Neural cell (in vitro differentiated cells): ENCODE measurements around the gene GNAI1.

Experiments
- EP300 ChIP-seq: fragments of 450-650 bp; conservative IDR thresholded peaks from 2 replicates; pipeline ENCODE4 v1.6.1; 2014; ENCODE audit warnings: antibody characterized with exemption, mild to moderate bottlenecking, moderate library complexity; ENCODE audit not compliant: poor library complexity, severe bottlenecking
- EZH2 ChIP-seq: fragments of 200-600, 300-800 bp; shearing (Covaris generic), sonication (generic); IDR thresholded peaks from 2 replicates; pipeline ENCODE4 v1.6.1; 2014; ENCODE audit warnings: antibody characterized with exemption, low read length, borderline replicate concordance, mild to moderate bottlenecking; ENCODE audit not compliant: insufficient read depth, poor library complexity, severe bottlenecking
- MXI1 ChIP-seq: fragments of 450-650 bp; conservative IDR thresholded peaks from 2 replicates; pipeline ENCODE4 v1.6.1; 2014; ENCODE audit warnings: antibody characterized with exemption, mild to moderate bottlenecking; ENCODE audit not compliant: poor library complexity, severe bottlenecking
- POLR2AphosphoS5 ChIP-seq: IDR thresholded peaks from 2 replicates; pipeline ENCODE4 v1.6.1; 2012
- RAD21 ChIP-seq: fragments of 450-650 bp; conservative IDR thresholded peaks from 2 replicates; pipeline ENCODE4 v1.6.1; 2014; ENCODE audit warnings: antibody characterized with exemption, mild to moderate bottlenecking, moderate library complexity
- SMC3 ChIP-seq: fragments of 450-650 bp; conservative IDR thresholded peaks from 2 replicates; pipeline ENCODE4 v1.6.1; 2014; ENCODE audit warnings: antibody characterized with exemption, mild to moderate bottlenecking, moderate library complexity; ENCODE audit not compliant: poor library complexity
- TAF1 ChIP-seq: IDR thresholded peaks from 2 replicates; pipeline ENCODE4 v1.6.1; 2012; ENCODE audit warnings: low read depth
- TF ChIP-seq, protein P1 (sequence below): fragments of 450-650 bp; IDR thresholded peaks from 2 replicates; pipeline ENCODE4 v1.5.1; 2014; ENCODE audit warnings: antibody characterized with exemption, mild to moderate bottlenecking, moderate library complexity; ENCODE audit not compliant: poor library complexity, severe bottlenecking
- TF ChIP-seq, protein P2 (sequence below): IDR thresholded peaks from 2 replicates; pipeline ENCODE4 v1.6.1; 2012; ENCODE audit warnings: borderline replicate concordance

DNA sequence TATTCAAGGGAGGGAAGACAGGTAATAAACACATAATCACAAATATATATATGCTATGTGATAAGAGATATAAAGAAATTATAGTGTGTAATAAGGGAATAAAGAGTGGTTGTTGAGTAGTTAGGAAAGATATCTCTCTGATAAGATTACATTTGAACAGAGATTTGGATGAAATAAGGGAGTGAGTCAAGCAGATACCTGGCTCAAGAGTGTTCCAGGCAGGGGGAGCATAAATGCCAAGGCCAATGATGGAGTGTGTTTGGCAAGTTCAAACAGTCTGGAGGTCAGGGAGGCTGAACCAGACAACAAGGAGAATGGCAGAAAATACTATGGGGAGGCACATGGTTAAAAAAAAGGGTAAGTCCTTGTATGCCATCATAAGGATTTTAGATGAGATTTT, 4.8 kb upstream of the GNAI1 start:
- no peak for TF ChIP-seq EZH2
- TF ChIP-seq, protein P1, sequence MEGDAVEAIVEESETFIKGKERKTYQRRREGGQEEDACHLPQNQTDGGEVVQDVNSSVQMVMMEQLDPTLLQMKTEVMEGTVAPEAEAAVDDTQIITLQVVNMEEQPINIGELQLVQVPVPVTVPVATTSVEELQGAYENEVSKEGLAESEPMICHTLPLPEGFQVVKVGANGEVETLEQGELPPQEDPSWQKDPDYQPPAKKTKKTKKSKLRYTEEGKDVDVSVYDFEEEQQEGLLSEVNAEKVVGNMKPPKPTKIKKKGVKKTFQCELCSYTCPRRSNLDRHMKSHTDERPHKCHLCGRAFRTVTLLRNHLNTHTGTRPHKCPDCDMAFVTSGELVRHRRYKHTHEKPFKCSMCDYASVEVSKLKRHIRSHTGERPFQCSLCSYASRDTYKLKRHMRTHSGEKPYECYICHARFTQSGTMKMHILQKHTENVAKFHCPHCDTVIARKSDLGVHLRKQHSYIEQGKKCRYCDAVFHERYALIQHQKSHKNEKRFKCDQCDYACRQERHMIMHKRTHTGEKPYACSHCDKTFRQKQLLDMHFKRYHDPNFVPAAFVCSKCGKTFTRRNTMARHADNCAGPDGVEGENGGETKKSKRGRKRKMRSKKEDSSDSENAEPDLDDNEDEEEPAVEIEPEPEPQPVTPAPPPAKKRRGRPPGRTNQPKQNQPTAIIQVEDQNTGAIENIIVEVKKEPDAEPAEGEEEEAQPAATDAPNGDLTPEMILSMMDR, result no peak
- TF ChIP-seq POLR2AphosphoS5, result no peak
- TF ChIP-seq RAD21, result no peak
- TF ChIP-seq, protein P2, sequence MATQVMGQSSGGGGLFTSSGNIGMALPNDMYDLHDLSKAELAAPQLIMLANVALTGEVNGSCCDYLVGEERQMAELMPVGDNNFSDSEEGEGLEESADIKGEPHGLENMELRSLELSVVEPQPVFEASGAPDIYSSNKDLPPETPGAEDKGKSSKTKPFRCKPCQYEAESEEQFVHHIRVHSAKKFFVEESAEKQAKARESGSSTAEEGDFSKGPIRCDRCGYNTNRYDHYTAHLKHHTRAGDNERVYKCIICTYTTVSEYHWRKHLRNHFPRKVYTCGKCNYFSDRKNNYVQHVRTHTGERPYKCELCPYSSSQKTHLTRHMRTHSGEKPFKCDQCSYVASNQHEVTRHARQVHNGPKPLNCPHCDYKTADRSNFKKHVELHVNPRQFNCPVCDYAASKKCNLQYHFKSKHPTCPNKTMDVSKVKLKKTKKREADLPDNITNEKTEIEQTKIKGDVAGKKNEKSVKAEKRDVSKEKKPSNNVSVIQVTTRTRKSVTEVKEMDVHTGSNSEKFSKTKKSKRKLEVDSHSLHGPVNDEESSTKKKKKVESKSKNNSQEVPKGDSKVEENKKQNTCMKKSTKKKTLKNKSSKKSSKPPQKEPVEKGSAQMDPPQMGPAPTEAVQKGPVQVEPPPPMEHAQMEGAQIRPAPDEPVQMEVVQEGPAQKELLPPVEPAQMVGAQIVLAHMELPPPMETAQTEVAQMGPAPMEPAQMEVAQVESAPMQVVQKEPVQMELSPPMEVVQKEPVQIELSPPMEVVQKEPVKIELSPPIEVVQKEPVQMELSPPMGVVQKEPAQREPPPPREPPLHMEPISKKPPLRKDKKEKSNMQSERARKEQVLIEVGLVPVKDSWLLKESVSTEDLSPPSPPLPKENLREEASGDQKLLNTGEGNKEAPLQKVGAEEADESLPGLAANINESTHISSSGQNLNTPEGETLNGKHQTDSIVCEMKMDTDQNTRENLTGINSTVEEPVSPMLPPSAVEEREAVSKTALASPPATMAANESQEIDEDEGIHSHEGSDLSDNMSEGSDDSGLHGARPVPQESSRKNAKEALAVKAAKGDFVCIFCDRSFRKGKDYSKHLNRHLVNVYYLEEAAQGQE, result no peak
- TF ChIP-seq TAF1, result no peak
- no peak for TF ChIP-seq EP300
- TF ChIP-seq MXI1, result no peak
- TF ChIP-seq SMC3, result no peak
